ENCODE results near the gene JMJD6. TPM values are rescaled to one million over a fixed set of nuclear protein-coding genes. Genes with fewer than 3 reads are reported as not detected.
"Not testable (repeated sequence)": the region's sequence is repeated elsewhere in the genome, so short reads cannot be mapped to it uniquely, and the experiment has no call there.

The JMJD6 gene
- total RNA-seq (2014; rRNA removed; shearing (Covaris generic); ENCODE audit: low replicate concordance) = 14.4 and 22.7 TPM in 2 replicates

DNA sequence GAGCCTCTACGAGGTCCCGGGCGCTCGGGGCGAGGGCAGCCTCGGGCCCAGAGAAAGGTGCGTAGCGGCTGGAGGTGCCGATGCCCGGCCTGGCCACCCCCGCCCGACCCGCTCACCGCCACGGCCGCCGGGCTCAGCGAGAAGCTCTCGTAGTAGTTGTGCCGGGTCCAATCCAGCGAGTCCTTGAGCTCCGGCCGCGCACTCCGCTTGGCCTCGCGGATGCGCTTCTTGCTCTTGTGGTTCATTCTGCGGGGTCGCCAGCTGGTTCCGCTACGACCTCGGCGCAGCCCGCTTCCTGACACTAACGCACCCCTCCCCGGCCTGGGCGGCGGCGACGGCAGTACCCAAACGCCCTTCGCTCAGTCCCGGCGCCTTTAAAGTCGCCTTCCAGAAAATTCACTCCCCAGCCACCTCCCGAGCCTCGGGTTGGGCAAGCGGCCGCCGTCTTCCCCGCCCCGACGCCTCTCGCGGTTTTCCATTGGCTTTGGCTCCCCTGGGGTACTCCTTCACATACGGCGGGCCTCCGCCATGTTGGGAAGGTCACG, at the start of gene JMJD6:
TSS of gene JMJD6 (minus strand) at position 376 of the 545 bp plus-strand sequence. CDS start at position 245, 131 bp downstream.
- peak; percentile 97 for DNase-seq (ENCODE audit: low read depth)

DNA sequence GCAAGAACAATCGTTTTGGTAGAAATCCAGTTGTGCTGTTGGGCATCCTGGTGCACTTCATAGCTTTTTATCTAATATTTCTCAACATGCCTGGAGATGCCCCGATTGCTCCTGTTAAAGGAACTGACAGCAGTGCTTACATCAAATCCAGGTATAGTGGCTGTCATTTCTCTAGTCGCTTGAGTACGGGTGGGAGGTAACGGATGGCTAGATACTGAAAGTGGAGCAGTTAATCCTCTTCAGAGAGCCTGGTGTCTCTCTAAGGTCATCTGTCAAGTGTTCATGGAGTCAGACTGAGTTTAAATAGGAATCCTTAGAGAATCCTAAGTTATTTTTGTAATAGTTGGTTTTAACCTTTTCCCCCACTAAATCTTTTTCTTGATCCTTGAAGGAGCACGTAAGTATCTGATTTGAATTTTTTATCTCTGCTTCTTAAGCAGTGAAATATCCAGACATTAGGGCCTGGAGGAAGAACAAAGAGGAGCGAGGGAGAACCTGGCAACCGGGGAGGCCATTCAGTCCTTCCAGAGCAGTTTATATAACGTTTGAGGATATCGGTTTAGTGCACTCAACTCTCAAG, 48.7 kb upstream of the JMJD6 start:
- no peak for DNase-seq (ENCODE audit: low read depth)
- in situ Hi-C loops (cut with HindIII; ENCODE audit: low pct_unique_long_range_greater_than_20kb, low sequenced_read_pairs) = no loop called here

More for the DNA sequence above, at the start of gene JMJD6:
- in situ Hi-C loops (cut with HindIII; ENCODE audit: low pct_unique_long_range_greater_than_20kb, low sequenced_read_pairs) = no loop called here

DNA sequence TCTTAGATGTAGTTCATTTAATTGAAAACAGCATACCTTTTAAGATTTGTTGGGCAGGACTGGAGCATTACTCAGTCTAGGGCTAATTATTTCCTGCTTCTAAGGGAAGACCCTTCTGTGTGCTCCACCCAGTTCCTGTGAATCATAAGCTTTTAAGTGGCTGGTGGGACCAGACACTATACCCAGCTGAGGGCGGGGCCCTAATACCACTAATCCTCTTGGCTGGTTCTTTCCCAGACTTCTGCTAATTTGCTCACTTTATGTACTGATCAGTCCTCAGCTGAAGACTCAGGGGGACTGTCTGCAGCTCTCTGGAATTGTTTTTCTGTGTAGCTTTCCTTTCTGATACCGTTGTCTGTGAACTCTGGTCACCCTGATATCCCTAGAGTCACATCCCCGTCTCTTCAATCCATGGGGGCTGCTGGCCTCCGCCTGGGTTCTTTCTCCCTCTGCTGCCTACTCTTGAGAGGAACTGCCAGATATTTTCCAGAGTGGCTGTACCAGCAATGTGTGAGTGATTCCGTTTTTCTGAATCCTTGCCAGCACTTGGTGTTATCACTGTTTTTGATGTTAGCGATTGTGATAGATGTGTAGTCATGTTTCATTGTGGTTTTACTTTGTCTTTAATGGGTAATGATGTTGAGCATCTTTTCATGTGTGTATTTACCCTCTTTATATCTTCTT, 46.6 kb upstream of the JMJD6 start:
- DNase-seq (ENCODE audit: low read depth) = peak; percentile 81
- in situ Hi-C loops (cut with HindIII; ENCODE audit: low pct_unique_long_range_greater_than_20kb, low sequenced_read_pairs) = no loop called here

DNA sequence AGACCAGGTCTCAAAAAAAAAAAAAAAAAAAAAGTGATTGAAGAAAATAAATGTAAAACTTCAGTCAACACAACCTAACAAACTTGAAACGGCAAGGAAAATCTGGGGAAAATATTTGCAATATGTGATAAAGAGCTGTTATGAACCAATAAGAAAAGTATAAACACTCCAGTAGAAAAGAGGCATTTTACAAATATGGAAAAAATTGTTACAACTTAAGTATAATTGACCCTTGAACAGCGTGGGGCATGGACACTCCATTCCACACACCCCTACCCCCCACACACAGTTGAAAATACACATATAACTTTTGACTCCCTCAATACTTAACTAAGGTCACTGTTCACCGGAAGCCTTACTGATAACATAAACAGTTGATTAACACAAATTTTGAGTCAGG, 32.2 kb upstream of the JMJD6 start:
- in situ Hi-C loops (cut with HindIII; ENCODE audit: low pct_unique_long_range_greater_than_20kb, low sequenced_read_pairs) = no loop called here
- no peak for DNase-seq (ENCODE audit: low read depth)

DNA sequence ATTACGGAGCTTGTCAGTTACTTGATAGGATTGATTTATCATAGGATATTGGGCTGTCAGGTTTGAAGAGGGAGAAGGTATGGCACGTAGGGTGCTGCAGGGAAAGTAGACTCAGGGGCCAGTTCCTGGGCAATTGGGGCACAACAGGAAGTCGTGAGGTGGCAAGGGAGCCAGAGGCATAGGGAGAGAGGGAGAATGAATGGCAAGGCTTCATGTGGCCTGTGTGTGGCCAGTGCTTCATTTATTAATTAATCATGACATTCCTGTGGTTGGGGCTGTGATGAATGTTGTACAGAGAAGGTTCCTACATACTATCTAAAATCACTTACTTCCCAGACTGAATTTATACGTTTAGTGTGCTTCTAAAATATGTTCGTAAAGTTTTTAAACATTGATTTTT, 30.9 kb upstream of the JMJD6 start:
- DNase-seq (ENCODE audit: low read depth) = no peak
- in situ Hi-C loops (cut with HindIII; ENCODE audit: low pct_unique_long_range_greater_than_20kb, low sequenced_read_pairs) = no loop called here

DNA sequence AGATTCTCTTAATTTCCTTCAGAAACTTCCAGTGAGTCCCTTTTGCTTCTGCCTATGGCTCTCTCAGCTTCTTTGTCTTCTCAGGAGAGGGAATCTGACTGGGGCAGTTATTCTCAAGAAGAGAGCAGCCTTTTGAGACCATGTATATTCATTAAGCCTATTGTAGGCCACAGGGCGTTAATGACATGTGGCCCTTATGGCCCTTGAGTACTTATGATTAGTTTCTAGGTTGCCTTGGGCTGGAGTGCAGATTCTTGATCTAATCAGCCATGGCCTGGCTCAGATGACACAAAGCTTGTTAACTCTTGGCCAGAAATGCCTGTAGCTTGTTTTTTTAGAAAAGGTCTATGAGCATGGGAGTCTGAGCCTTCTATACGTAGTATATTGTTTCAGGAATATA, 28.9 kb upstream of the JMJD6 start:
- in situ Hi-C loops (cut with HindIII; ENCODE audit: low pct_unique_long_range_greater_than_20kb, low sequenced_read_pairs) = no loop called here

DNA sequence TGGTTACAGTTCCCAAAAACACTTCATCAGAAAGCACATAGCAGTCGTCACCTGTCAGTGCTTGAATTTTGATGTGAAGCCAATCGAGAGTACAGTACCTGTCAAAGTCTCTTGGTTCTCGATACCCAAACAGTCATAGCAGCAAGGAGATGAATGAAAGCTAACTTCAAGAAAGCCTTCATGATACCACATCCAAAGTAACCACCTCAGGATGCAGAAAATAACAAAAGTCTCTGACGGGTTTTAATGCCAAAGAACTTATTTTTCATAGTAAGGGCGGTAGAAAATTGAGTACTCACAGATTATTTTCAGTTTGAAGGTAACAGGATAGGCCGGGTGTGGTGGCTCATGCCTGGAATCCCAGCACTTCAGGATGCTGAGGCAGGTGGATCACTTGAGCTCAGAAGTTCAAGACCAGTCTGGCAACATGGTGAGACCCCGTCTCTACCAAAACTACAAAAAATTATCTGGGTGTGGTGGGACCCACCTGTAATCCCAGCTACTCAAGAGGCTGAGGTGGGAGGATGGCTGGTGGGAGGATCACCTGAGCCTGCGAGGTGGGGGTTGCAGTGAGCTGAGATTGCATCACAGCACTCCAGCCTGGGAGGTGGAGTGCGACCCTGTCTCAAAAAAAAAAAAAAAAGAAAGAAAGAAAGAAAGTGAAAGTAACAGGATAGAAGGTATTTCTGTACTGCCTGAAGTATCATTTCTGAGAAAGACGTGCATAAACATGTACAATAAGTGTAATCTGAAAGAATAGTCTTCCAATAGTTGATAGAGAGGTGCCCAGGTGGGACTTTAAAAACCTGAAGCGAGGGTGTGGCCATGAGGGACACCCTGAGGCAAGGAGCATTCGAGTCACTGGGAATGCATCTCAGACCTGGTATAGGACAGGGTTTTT, 26.9 kb upstream of the JMJD6 start:
- in situ Hi-C loops (cut with HindIII; ENCODE audit: low pct_unique_long_range_greater_than_20kb, low sequenced_read_pairs) = no loop called here

More for the DNA sequence above, 28.9 kb upstream of the JMJD6 start:
- no peak for DNase-seq (ENCODE audit: low read depth)

DNA sequence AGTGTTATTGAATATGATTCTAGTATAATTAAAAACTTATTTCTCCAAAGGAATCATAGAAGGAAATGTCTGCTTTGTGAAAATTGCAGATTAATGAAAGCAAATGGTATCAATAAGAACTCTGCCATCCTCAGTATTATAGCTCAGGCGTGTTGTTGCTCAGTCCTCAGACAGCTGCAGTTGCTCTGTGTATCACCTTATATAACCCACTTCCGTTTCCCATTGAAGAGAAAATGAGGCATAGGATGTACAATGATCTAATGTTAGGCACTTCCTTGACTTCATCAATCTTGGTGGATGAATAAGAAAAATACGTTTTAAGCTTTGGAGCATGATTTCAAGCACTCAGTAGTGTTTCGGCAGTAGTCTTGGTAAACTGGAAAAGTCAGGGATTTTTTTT, 25.6 kb upstream of the JMJD6 start:
- in situ Hi-C loops (cut with HindIII; ENCODE audit: low pct_unique_long_range_greater_than_20kb, low sequenced_read_pairs) = no loop called here

More for the DNA sequence above, 26.9 kb upstream of the JMJD6 start:
- no peak for DNase-seq (ENCODE audit: low read depth)

DNA sequence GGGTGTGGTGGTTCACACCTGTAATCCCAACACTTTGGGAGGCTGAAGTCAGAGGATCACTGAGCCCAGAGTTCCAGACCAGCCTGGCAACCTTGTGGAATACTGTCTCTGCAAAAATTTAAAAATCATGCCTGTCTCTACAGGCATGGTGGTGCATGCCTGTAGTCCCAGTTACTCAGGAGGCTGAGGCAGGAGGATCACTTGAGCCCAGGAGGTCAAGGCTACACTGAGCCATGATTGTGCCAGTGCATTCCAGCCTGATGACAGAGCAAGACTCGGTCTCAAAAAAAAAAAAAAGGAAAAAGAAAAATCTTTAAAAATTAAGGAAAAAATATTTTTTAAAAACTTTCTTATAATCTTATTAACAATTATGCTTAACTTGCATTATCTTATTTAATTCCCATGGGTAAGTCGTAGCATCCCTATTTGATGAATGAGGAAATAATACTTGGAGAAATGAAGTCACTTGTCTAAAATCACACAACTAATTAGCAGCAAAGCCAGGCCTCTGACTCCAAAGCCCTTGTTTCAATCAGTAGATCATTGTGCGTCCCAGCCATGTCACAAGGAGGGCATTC, 25.1 kb upstream of the JMJD6 start:
- in situ Hi-C loops (cut with HindIII; ENCODE audit: low pct_unique_long_range_greater_than_20kb, low sequenced_read_pairs) = no loop called here
- no peak for DNase-seq (ENCODE audit: low read depth)

More for the DNA sequence above, 25.6 kb upstream of the JMJD6 start:
- no peak for DNase-seq (ENCODE audit: low read depth)

DNA sequence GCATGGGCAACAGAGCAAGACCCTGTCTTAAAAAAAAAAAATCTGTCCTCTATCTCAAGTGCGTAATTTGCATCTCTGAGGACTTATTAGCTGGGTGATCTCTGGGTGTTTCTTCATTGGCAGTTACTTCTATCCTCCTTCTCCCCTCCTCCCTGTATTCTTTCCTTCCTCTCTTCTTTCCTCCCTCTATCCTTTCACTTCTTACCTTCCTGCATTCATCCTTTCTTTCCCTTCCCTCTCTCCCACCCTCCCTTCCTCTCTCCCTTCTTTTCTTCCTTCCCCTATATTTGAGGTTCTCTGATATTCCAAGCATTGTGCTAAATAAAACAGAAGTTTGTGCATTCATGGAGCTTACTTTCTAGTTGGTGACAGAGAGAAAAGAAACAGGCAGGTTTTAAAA, 22.3 kb upstream of the JMJD6 start:
- no peak for DNase-seq (ENCODE audit: low read depth)
- in situ Hi-C loops (cut with HindIII; ENCODE audit: low pct_unique_long_range_greater_than_20kb, low sequenced_read_pairs) = no loop called here

DNA sequence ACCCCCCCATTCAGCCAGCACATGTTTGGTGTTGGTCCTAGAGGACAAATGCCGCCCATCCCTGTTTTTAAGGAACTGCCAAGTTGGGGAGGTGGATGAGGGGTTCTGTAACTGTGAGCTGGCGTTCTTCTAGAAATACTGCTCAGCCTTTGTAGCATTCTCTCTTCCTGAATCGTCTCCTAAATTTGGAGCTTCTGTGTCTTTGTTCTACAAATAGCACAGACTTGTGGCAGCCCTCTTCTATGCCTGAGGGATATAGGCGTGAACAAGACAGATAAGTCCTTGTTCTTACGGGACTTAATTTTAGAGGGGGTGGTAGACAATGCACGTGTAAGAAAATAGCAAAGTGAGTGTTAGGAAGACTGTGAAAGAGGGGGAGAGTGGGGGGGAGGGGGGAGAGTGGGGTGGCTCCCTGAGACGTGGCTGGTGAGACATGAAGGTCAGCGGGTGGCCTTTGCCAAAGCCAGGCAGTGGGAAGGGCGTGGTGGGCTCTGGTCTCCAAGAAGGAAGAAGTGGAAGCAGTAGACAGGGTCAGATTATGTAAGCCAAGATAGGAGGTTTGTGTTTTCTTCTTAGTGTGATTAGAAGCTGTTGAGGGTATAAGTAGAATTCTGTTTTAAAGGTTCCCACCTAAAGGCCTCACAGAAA, 21.4 kb upstream of the JMJD6 start:
- in situ Hi-C loops (cut with HindIII; ENCODE audit: low pct_unique_long_range_greater_than_20kb, low sequenced_read_pairs) = no loop called here
- DNase-seq (ENCODE audit: low read depth) = no peak

DNA sequence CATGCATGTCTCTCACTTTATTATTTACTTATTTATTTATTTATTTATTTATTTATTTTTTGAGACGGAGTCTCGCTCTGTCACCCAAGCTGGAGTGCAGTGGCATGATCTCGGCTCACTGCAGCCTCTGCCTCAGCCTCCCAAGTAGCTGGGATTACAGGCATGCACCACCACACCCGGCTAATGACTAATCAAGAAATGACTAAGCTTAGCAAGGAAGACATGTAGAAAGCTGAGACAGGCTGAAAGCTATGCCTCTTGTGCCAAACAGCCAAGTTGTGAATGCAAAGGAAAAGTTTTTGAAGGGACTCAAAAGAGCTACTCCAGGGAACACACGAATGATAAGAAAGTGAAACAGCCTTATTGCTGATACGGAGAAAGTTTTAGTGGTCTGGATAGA, 19.4 kb upstream of the JMJD6 start:
- in situ Hi-C loops (cut with HindIII; ENCODE audit: low pct_unique_long_range_greater_than_20kb, low sequenced_read_pairs); DNase-seq (ENCODE audit: low read depth): not testable (repeated sequence)

DNA sequence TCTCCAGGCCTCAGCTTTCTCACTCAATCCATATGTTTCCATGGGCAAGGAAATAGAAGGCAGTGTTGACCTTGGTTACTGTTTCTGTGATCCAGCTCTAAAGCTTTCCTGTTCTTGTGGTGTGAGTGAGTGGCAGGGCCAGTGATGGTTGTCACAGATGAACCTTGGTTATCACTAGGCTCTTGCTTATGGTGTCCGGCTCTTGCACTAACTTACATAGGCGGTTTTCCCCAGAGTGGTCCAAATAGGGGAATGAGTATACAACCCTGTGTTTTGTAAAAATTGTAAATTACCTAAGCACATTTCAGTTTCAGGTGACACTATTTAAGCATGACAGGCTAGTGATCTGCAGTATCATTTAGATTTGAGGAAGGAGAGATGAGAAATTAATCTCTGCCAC, 18.3 kb upstream of the JMJD6 start:
- in situ Hi-C loops (cut with HindIII; ENCODE audit: low pct_unique_long_range_greater_than_20kb, low sequenced_read_pairs) = no loop called here
- DNase-seq (ENCODE audit: low read depth) = no peak

DNA sequence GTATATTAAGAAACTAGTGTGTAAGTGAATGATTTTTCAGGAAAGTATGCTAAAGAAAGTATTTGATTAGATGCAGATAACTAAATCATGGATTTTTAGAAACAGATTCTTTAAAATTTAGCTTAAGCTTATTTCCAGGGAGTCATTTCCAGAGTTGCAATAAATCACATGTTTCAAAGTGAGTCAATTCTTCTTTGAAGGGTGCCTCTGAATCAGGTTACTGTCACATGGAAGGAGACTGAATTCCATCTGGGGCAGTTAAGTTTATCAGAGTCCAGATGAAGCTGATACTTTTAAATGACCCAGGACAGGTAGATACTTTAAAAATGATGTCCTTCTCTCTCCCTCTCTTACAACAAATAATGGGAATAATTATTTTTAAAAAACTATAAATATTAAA, 16.6 kb upstream of the JMJD6 start:
- in situ Hi-C loops (cut with HindIII; ENCODE audit: low pct_unique_long_range_greater_than_20kb, low sequenced_read_pairs) = no loop called here
- no peak for DNase-seq (ENCODE audit: low read depth)

DNA sequence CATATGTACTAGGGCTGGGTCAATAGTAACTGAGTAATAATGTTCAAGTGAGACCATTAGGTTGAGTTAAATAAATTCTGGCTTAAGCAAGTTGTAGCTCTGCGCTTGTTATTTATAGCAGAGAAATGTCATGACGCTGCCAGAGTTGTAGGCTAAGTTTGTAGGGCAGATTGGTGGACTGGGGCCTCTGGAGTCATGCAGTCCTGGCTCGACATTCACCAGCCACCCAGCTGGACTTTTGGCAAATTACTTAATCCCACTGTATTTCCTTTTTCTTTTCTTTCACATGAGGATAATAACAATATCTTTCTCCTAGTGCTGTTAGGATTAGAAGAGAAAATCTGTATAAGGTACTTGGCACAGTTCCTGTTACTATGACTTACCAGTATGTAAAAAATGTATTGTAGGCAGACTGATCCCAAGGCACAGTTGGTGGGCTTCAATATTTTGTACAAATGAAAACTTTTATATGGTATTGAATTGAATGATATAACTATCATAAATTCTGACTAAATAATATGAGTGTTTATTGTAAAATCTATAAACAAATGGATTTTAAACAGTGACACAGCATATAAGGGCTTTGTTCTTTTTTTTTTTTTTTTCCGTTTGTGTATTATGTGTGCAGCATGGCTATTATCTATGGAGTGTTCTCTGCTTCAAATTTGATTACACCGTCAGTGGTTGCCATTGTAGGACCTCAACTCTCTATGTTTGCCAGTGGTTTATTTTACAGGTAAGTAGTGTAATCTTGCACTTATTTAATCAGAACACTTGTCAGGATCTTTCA, 14.1 kb upstream of the JMJD6 start:
- no peak for DNase-seq (ENCODE audit: low read depth)
- in situ Hi-C loops (cut with HindIII; ENCODE audit: low pct_unique_long_range_greater_than_20kb, low sequenced_read_pairs) = no loop called here

DNA sequence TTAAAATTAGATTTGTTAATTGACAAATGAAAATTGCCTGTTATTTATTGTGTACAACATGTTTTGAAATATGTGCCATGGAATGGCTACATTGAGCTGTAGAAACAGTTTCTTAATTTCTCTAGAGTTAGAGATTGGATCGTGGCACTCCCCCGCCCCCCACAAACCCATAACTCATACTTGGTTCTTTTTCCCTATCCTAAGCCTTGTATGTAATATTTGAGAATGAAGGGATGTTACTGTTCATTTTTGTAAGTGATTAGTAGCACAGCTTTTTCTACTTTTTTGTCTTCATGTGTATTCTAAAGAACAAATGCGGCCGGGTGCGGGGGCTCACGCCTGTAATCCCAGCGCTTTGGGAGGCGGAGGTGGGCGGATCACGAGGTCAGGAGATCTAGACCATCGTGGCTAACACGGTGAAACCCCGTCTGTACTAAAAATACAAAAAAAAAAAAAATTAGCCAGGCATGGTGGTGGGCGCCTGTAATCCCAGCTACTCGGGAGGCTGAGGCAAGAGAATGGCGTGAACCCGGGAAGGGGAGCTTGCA, 13.2 kb upstream of the JMJD6 start:
- DNase-seq (ENCODE audit: low read depth); in situ Hi-C loops (cut with HindIII; ENCODE audit: low pct_unique_long_range_greater_than_20kb, low sequenced_read_pairs): not testable (repeated sequence)

DNA sequence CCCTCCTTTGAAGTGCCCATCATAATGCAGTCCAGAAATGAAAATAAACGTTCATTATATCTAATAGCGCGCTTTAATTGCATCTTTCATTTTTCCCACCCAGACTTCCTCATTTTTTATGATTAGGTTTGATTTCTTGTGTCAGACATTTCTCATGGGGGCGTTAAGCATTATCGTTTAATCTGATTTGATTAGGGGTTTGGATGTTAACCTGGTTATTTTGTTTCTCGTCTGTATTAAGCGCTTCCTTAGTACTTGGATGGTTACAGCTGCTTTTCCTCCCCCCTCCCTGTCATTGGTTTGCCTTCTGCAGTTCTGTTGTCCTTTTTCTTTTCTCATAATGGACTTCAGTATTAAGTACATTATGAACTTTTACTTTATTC, 12.1 kb upstream of the JMJD6 start:
- DNase-seq (ENCODE audit: low read depth) = no peak
- in situ Hi-C loops (cut with HindIII; ENCODE audit: low pct_unique_long_range_greater_than_20kb, low sequenced_read_pairs) = no loop called here

Measured in Caki2 (cell line).